ENCODE measurements around the gene KLB. TPM values are rescaled to one million over a fixed set of nuclear protein-coding genes. Genes with fewer than 3 reads are reported as not detected.

The KLB gene
- total and polyA plus RNA-seq, 4 donors: 13.5 to 31.0 (median 22.8) TPM

- no peak for DNase-seq (ENCODE audit: low spot score)
- Histone ChIP-seq H3K4me1 (ENCODE audit: control insufficient read depth in 4 of 4, insufficient read depth in 4 of 4, low read length in 3 of 4) (no peaks in the 10 kb centered on the region), H3K9ac (ENCODE audit: low read depth in 1 of 2, low read length in 2 of 2) (no peak overlapping the region), H3K27ac (ENCODE audit: low read depth in 1 of 2, low read length in 2 of 2) (no peak overlapping the region), H3K36me3 (ENCODE audit: control insufficient read depth in 4 of 4, insufficient read depth in 3 of 4, low read depth in 1 of 4, low read length in 3 of 4) (no peaks in the 10 kb centered on the region), H3K4me3 (ENCODE audit: low read depth in 1 of 3, low read length in 3 of 3) (no peak overlapping the region), H3K27me3 (ENCODE audit: control insufficient read depth in 4 of 4, insufficient read depth in 4 of 4, low read length in 3 of 4) (no peaks in the 10 kb centered on the region), H3K9me3 (ENCODE audit: control insufficient read depth in 4 of 4, low read length in 3 of 4) (no peaks in the 10 kb centered on the region)
- TF ChIP-seq, protein P1, sequence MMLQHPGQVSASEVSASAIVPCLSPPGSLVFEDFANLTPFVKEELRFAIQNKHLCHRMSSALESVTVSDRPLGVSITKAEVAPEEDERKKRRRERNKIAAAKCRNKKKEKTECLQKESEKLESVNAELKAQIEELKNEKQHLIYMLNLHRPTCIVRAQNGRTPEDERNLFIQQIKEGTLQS (IDR thresholded peaks at IDR 0.05): no peak
- TF ChIP-seq TAF1 (conservative IDR thresholded peaks at IDR 0.05) (no peak), GABPA (IDR thresholded peaks at IDR 0.05 in 1 of 2, conservative IDR thresholded peaks at IDR 0.05 in 1 of 2) (no peak), RAD21 (IDR thresholded peaks at IDR 0.05) (no peak), FOXA1 (IDR thresholded peaks at IDR 0.05) (no peak), HNF4A (conservative IDR thresholded peaks at IDR 0.05) (no peak), EGR1 (IDR thresholded peaks at IDR 0.05; ENCODE audit: low read depth in 2 of 2) (no peak), SP1 (IDR thresholded peaks at IDR 0.05) (no peak), YY1 (IDR thresholded peaks at IDR 0.05) (no peak), NR2F2 (IDR thresholded peaks at IDR 0.05) (no peak), CTCF (IDR thresholded peaks at IDR 0.05; ENCODE audit: low read depth, low read length, missing input control) (no peak), MAX (IDR thresholded peaks at IDR 0.05) (no peak), RXRA (IDR thresholded peaks at IDR 0.05) (no peak), REST (IDR thresholded peaks at IDR 0.05) (no peak), JUND (IDR thresholded peaks at IDR 0.05) (no peak), HNF4G (IDR thresholded peaks at IDR 0.05) (no peak)
- WGBS: 88% methylated on average over 10 of the region's 10 CpGs
Measured at GRCh38 chr4:39486221-39486804, 79.6 kb downstream of the KLB start.

DNA sequence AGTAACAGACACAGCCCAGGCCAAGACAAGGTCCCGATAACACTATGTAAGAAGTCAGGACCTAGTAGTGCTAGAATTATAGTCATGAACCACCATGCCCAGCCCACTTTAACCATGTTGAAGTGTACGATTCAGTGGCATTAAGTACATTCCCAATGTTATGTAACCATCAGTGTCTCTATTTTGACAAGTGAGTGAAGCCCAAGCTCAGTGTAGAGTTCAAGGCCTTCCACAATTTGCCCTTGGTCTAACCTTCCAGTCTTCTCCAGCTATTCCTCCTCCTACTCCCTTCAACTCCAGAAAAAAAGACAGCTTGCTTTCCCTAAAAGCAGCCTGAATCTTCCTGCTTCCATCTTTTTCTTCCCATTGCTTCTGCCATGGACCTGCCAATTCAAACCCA, 83.6 kb downstream of the KLB start:
- DNase-seq (ENCODE audit: low spot score): no peak
- TF ChIP-seq TAF1 (conservative IDR thresholded peaks at IDR 0.05): no peak
- TF ChIP-seq GABPA (IDR thresholded peaks at IDR 0.05 in 1 of 2, conservative IDR thresholded peaks at IDR 0.05 in 1 of 2): no peak
- no peak for TF ChIP-seq ZBTB33 (IDR thresholded peaks at IDR 0.05)
- TF ChIP-seq, protein P1 (IDR thresholded peaks at IDR 0.05): no peak
- TF ChIP-seq FOXA2 (IDR thresholded peaks at IDR 0.05): no peak
- no peak for TF ChIP-seq HNF4A (conservative IDR thresholded peaks at IDR 0.05)
- TF ChIP-seq YY1 (IDR thresholded peaks at IDR 0.05): no peak
- no peak for TF ChIP-seq RXRA (IDR thresholded peaks at IDR 0.05)
- TF ChIP-seq MAX (IDR thresholded peaks at IDR 0.05): no peak
- TF ChIP-seq FOXA1 (IDR thresholded peaks at IDR 0.05): no peak
- TF ChIP-seq JUND (IDR thresholded peaks at IDR 0.05): no peak
- no peak for TF ChIP-seq EGR1 (IDR thresholded peaks at IDR 0.05; ENCODE audit: low read depth in 2 of 2)
- no peak for TF ChIP-seq CTCF (IDR thresholded peaks at IDR 0.05; ENCODE audit: low read depth, low read length, missing input control)
- no peak for TF ChIP-seq RAD21 (IDR thresholded peaks at IDR 0.05)
- TF ChIP-seq SP1 (IDR thresholded peaks at IDR 0.05): no peak
- TF ChIP-seq NR2F2 (IDR thresholded peaks at IDR 0.05): no peak
- H3K4me3 ChIP-seq (ENCODE audit: low read depth in 1 of 3, low read length in 3 of 3): no peak overlapping the region
- no peaks in the 10 kb centered on the region for H3K27me3 ChIP-seq (ENCODE audit: control insufficient read depth in 4 of 4, insufficient read depth in 4 of 4, low read length in 3 of 4)
- H3K4me1 ChIP-seq (ENCODE audit: control insufficient read depth in 4 of 4, insufficient read depth in 4 of 4, low read length in 3 of 4): no peaks in the 10 kb centered on the region
- no peak overlapping the region for H3K27ac ChIP-seq (ENCODE audit: low read depth in 1 of 2, low read length in 2 of 2)
- WGBS: 88% methylated on average over 2 of the region's 2 CpGs
- no peak overlapping the region for H3K9ac ChIP-seq (ENCODE audit: low read depth in 1 of 2, low read length in 2 of 2)
- no peaks in the 10 kb centered on the region for H3K9me3 ChIP-seq (ENCODE audit: control insufficient read depth in 4 of 4, low read length in 3 of 4)
- no peaks in the 10 kb centered on the region for H3K36me3 ChIP-seq (ENCODE audit: control insufficient read depth in 4 of 4, insufficient read depth in 3 of 4, low read depth in 1 of 4, low read length in 3 of 4)
